SU-DHL-6 (cell line): ENCODE measurements around the gene AQP1.

Source experiments
- H2AFZ ChIP-seq: fragments of 200-600 bp; sonication (generic); 2 replicates; pipeline ENCODE4 v1.6.1; 2014; ENCODE audit warnings: low read depth, mild to moderate bottlenecking, moderate library complexity, mixed read lengths, antibody characterized with exemption, low read length; ENCODE audit not compliant: severe bottlenecking
- H3F3A ChIP-seq: fragments of 200-600 bp; shearing (Covaris generic); 2 replicates; pipeline ENCODE4 v1.6.0; 2016; ENCODE audit warnings: antibody characterized with exemption, mild to moderate bottlenecking; ENCODE audit not compliant: insufficient read depth
- H3K27ac ChIP-seq: fragments of 200-600 bp; sonication (generic); 2 replicates; pipeline ENCODE4 v1.5.1; 2016; ENCODE audit warnings: low read depth, mild to moderate bottlenecking, low read length, moderate library complexity, mixed read lengths
- H3K27me3 ChIP-seq: fragments of 200-600 bp; sonication (generic), shearing (Covaris generic); 2 replicates; pipeline ENCODE4 v1.6.0; 2014; ENCODE audit warnings: mild to moderate bottlenecking, low read length
- H3K36me3 ChIP-seq: fragments of 200-600 bp; sonication (generic); 2 replicates; pipeline ENCODE4 v1.6.1; 2014; ENCODE audit warnings: mild to moderate bottlenecking, low read length, mixed read lengths
- H3K4me2 ChIP-seq: fragments of 300-600, 200-600 bp; shearing (Covaris generic), sonication (generic); 2 replicates; pipeline ENCODE4 v1.6.0; 2014; ENCODE audit warnings: low read length, low read depth, mild to moderate bottlenecking; ENCODE audit not compliant: poor library complexity, severe bottlenecking
- H3K4me3 ChIP-seq: fragments of 200-600 bp; sonication (generic); 2 replicates; pipeline ENCODE4 v1.5.1; 2014; ENCODE audit warnings: antibody characterized with exemption, low read length, mild to moderate bottlenecking, mixed read lengths; ENCODE audit not compliant: insufficient read depth, poor library complexity, severe bottlenecking
- H3K79me2 ChIP-seq: fragments of 200-600 bp; sonication (generic); 2 replicates; pipeline ENCODE4 v1.6.1; 2014; ENCODE audit warnings: mild to moderate bottlenecking, low read length, moderate library complexity; ENCODE audit not compliant: insufficient read depth
- H3K9ac ChIP-seq: fragments of 200-600 bp; sonication (generic); 2 replicates; pipeline ENCODE4 v1.7.0; 2014; ENCODE audit warnings: mild to moderate bottlenecking, low read length
- H3K9me2 ChIP-seq: fragments of 200-600 bp; sonication (generic); replicated peaks from 2 replicates; pipeline ENCODE4 v1.6.1; 2014; ENCODE audit warnings: low read length; ENCODE audit not compliant: insufficient read depth
- H3K9me3 ChIP-seq: fragments of 200-600 bp; sonication (generic); 2 replicates; pipeline ENCODE4 v1.6.1; 2014; ENCODE audit warnings: low read length, mixed read lengths; ENCODE audit not compliant: insufficient read depth
- H4K20me1 ChIP-seq: fragments of 200-600 bp; sonication (generic); 2 replicates; pipeline ENCODE4 v1.6.1; 2014; ENCODE audit warnings: low read depth, mild to moderate bottlenecking, antibody characterized with exemption, low read length, moderate library complexity, mixed read lengths
- EZH2phosphoT487 ChIP-seq: fragments of 200-600 bp; sonication (generic), shearing (Covaris generic); conservative IDR thresholded peaks from 2 replicates; pipeline ENCODE4 v1.6.1; 2018; ENCODE audit warnings: mild to moderate bottlenecking, antibody characterized with exemption, low read length, moderate library complexity, mixed read lengths
- TF ChIP-seq, protein P1 (sequence below): fragments of 200-600 bp; sonication (generic); IDR thresholded peaks from one replicate; pipeline ENCODE4 v1.5.1; 2017; ENCODE audit warnings: antibody characterized with exemption, mild to moderate bottlenecking, low read length, moderate library complexity; ENCODE audit not compliant: insufficient read depth, poor library complexity, severe bottlenecking

Gene AQP1

GRCh38 chr7:30910411-30911073 lies 1.1 kb upstream of the AQP1 start:
- no peaks in the 10 kb centered on the region for H3K9me2 ChIP-seq
- no peaks in the 10 kb centered on the region for H3K36me3 ChIP-seq
- no peaks in the 10 kb centered on the region for H3K27me3 ChIP-seq
- no peak for TF ChIP-seq EZH2phosphoT487
- TF ChIP-seq, protein P1, sequence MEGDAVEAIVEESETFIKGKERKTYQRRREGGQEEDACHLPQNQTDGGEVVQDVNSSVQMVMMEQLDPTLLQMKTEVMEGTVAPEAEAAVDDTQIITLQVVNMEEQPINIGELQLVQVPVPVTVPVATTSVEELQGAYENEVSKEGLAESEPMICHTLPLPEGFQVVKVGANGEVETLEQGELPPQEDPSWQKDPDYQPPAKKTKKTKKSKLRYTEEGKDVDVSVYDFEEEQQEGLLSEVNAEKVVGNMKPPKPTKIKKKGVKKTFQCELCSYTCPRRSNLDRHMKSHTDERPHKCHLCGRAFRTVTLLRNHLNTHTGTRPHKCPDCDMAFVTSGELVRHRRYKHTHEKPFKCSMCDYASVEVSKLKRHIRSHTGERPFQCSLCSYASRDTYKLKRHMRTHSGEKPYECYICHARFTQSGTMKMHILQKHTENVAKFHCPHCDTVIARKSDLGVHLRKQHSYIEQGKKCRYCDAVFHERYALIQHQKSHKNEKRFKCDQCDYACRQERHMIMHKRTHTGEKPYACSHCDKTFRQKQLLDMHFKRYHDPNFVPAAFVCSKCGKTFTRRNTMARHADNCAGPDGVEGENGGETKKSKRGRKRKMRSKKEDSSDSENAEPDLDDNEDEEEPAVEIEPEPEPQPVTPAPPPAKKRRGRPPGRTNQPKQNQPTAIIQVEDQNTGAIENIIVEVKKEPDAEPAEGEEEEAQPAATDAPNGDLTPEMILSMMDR = no peak
- H3K9ac ChIP-seq = no peak overlapping the region
- H2AFZ ChIP-seq = no peak overlapping the region
- H3K79me2 ChIP-seq = no peaks in the 10 kb centered on the region
- H3K9me3 ChIP-seq = no peaks in the 10 kb centered on the region
- no peaks in the 10 kb centered on the region for H4K20me1 ChIP-seq
- H3K4me3 ChIP-seq = no peak overlapping the region
- H3K4me2 ChIP-seq = no peak overlapping the region
- no peaks in the 10 kb centered on the region for H3F3A ChIP-seq
- no peak overlapping the region for H3K27ac ChIP-seq

GRCh38 chr7:30911133-30911532 lies 520 bp upstream of the AQP1 start:
- H3K27me3 ChIP-seq = no peaks in the 10 kb centered on the region
- H3K36me3 ChIP-seq = no peaks in the 10 kb centered on the region
- no peaks in the 10 kb centered on the region for H4K20me1 ChIP-seq
- no peak overlapping the region for H2AFZ ChIP-seq
- H3K9me3 ChIP-seq = no peaks in the 10 kb centered on the region
- H3F3A ChIP-seq = no peaks in the 10 kb centered on the region
- H3K9me2 ChIP-seq = no peaks in the 10 kb centered on the region
- no peak overlapping the region for H3K27ac ChIP-seq
- no peak overlapping the region for H3K4me2 ChIP-seq
- TF ChIP-seq EZH2phosphoT487 = no peak
- TF ChIP-seq, protein P1 = no peak
- H3K79me2 ChIP-seq = no peaks in the 10 kb centered on the region
- H3K4me3 ChIP-seq = no peak overlapping the region
- no peak overlapping the region for H3K9ac ChIP-seq

DNA sequence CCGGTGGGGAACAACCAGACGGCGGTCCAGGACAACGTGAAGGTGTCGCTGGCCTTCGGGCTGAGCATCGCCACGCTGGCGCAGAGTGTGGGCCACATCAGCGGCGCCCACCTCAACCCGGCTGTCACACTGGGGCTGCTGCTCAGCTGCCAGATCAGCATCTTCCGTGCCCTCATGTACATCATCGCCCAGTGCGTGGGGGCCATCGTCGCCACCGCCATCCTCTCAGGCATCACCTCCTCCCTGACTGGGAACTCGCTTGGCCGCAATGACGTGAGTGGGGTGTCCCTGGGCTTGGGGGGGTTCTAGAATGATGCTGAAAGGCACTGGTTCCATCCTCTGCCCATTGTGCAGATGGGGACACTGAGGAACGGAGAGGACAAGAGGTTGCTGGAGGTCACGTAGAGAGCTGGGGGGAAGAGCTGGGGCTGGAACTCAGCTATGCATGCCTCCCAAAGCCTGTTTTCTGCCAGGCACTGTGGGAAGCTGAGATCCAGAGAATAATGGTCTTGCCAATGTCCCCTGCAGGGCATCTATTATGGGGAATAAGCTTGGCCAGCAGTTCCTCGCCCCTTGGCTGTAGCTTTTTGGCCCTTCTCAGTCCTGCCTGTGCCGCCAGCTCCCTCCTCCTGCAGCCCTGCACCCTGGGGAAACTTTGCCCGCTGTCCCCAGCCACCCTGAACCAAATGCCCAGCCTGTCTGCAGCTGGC lies 523 bp downstream of the AQP1 start:
- no peak overlapping the region for H3K9ac ChIP-seq
- no peaks in the 10 kb centered on the region for H3K27me3 ChIP-seq
- TF ChIP-seq EZH2phosphoT487 = no peak
- TF ChIP-seq, protein P1 = no peak
- no peaks in the 10 kb centered on the region for H3K9me3 ChIP-seq
- no peaks in the 10 kb centered on the region for H3K9me2 ChIP-seq
- H2AFZ ChIP-seq = no peak overlapping the region
- no peaks in the 10 kb centered on the region for H3F3A ChIP-seq
- no peaks in the 10 kb centered on the region for H3K79me2 ChIP-seq
- H3K36me3 ChIP-seq = no peaks in the 10 kb centered on the region
- no peak overlapping the region for H3K4me2 ChIP-seq
- H3K27ac ChIP-seq = no peak overlapping the region
- H4K20me1 ChIP-seq = no peaks in the 10 kb centered on the region
- H3K4me3 ChIP-seq = no peak overlapping the region
